RWPE2 (cell line): ENCODE results near the gene UBAC1.
A peak's percentile ranks its signal among the peaks of the same experiment; 100 is the strongest.

Experiments
- ATAC-seq: fragments of 200-7000 bp; cut with Tn5 transposase; 3 replicates; pipeline ENCODE4 v1.9.1; 2021; ENCODE audit warnings: low read depth
- DNase-seq: peaks from one replicate; pipeline ENCODE4 v3.0.0-alpha.2; 2020; ENCODE audit warnings: low spot score
- H3K27ac ChIP-seq: fragments of 450-650 bp; 2 replicates; pipeline ENCODE4 v1.5.1; 2017; ENCODE audit warnings: mild to moderate bottlenecking; ENCODE audit not compliant: poor library complexity, severe bottlenecking
- H3K27me3 ChIP-seq: fragments of 250-450 bp; sonication (Bioruptor Pico); 2 replicates; pipeline ENCODE4 v1.5.1; 2021; ENCODE audit warnings: mild to moderate bottlenecking, moderate library complexity; ENCODE audit not compliant: insufficient read depth, poor library complexity, severe bottlenecking
- H3K36me3 ChIP-seq: fragments of 250-450 bp; sonication (Bioruptor Pico); 2 replicates; pipeline ENCODE4 v1.5.1; 2020; ENCODE audit warnings: low read depth, mild to moderate bottlenecking, moderate library complexity
- H3K4me1 ChIP-seq: fragments of 250-450 bp; sonication (Bioruptor Pico); 2 replicates; pipeline ENCODE4 v1.5.1; 2021; ENCODE audit warnings: mild to moderate bottlenecking, moderate library complexity; ENCODE audit not compliant: insufficient read depth, poor library complexity, severe bottlenecking
- H3K4me3 ChIP-seq: fragments of 250-450 bp; sonication (Bioruptor Pico); 2 replicates; pipeline ENCODE4 v1.5.1; 2021; ENCODE audit warnings: mild to moderate bottlenecking, moderate library complexity; ENCODE audit not compliant: severe bottlenecking
- H3K9me3 ChIP-seq: fragments of 250-450 bp; sonication (Bioruptor Pico); 2 replicates; pipeline ENCODE4 v1.5.1; 2021; ENCODE audit warnings: mild to moderate bottlenecking, moderate library complexity; ENCODE audit not compliant: severe bottlenecking
- CTCF ChIP-seq: fragments of 450-650 bp; IDR thresholded peaks from one replicate; pipeline ENCODE4 v1.5.1; 2017; ENCODE audit warnings: mild to moderate bottlenecking, moderate library complexity; ENCODE audit not compliant: poor library complexity, severe bottlenecking

Gene UBAC1

GRCh38 chr9:135907006-135907430, 54.2 kb downstream of the UBAC1 start:
- DNase-seq (no peak), ATAC-seq (no peak)
- H3K27ac ChIP-seq = peak overlapping the region; percentile 75
- peaks cover 35% of the 10 kb centered on the region for H3K36me3 ChIP-seq
- no peaks in the 10 kb centered on the region for H3K27me3 ChIP-seq
- no peaks in the 10 kb centered on the region for H3K9me3 ChIP-seq
- peaks cover 40% of the 10 kb centered on the region for H3K4me1 ChIP-seq
- TF ChIP-seq CTCF = peak; percentile 17
- peak overlapping the region; percentile 64 for H3K4me3 ChIP-seq

- Histone ChIP-seq H3K9me3 (no peaks in the 10 kb centered on the region), H3K36me3 (peaks cover 30% of the 10 kb centered on the region), H3K27me3 (no peaks in the 10 kb centered on the region), H3K4me1 (peaks cover 40% of the 10 kb centered on the region), H3K4me3 (peak overlapping the region; percentile 64), H3K27ac (peak overlapping the region; percentile 75)
- ATAC-seq = peak; percentile 20; the same call in 2 of the 3 replicates
- no peak for DNase-seq
- no peak for TF ChIP-seq CTCF
Measured at GRCh38 chr9:135906291-135907005, 54.7 kb downstream of the UBAC1 start.

- H3K9me3 ChIP-seq = no peaks in the 10 kb centered on the region
- ATAC-seq = peak; percentile 43
- H3K27me3 ChIP-seq = no peaks in the 10 kb centered on the region
- no peak for TF ChIP-seq CTCF
- no peak for DNase-seq
- peaks cover 40% of the 10 kb centered on the region for H3K4me1 ChIP-seq
- H3K36me3 ChIP-seq = peaks cover 23% of the 10 kb centered on the region
- H3K4me3 ChIP-seq = peak overlapping the region; percentile 64
- peak overlapping the region; percentile 75 for H3K27ac ChIP-seq
Measured at GRCh38 chr9:135905380-135906258, 55.6 kb downstream of the UBAC1 start.

GRCh38 chr9:135903786-135904520, 57.2 kb downstream of the UBAC1 start:
- H3K9me3 ChIP-seq = no peaks in the 10 kb centered on the region
- no peaks in the 10 kb centered on the region for H3K27me3 ChIP-seq
- H3K27ac ChIP-seq = peak overlapping the region; percentile 75

More at GRCh38 chr9:135903786-135904520, 57.2 kb downstream of the UBAC1 start:
- DNase-seq = no peak
- peaks cover 8% of the 10 kb centered on the region for H3K36me3 ChIP-seq
- peaks cover 38% of the 10 kb centered on the region for H3K4me1 ChIP-seq
- no peak for TF ChIP-seq CTCF
- ATAC-seq = no peak
- no peak overlapping the region for H3K4me3 ChIP-seq
